Tibial nerve (tissue), 4 donors: ENCODE measurements around the gene PPDPF. TPM values are rescaled to one million over a fixed set of nuclear protein-coding genes. Genes with fewer than 3 reads are reported as not detected.
"Not testable (repeated sequence)": the region's sequence is repeated elsewhere in the genome, so short reads cannot be mapped to it uniquely, and the experiment has no call there.

Experiments used
- DNase-seq, 2 donors: peaks; one replicate each; pipeline ENCODE4 v3.0.0-alpha.2; 2019; ENCODE audit warnings: low spot score in 2 of 2
- H3K27ac ChIP-seq, 4 donors: fragments of 200-600 bp; sonication (generic) in 3 of 4; one replicate each; pipeline ENCODE4 v1.5.1; 2017 to 2019; ENCODE audit warnings: mild to moderate bottlenecking in 1 of 4
- H3K27me3 ChIP-seq, 2 donors: fragments of 200-600 bp; sonication (generic) in 1 of 2; one replicate each; pipeline versions ENCODE4 v1.5.1 to v1.6.0; 2017 to 2019
- H3K36me3 ChIP-seq, 3 donors: fragments of 200-600 bp; sonication (generic); one replicate each; pipeline ENCODE4 v1.5.1; 2018 to 2019
- H3K4me1 ChIP-seq, 4 donors: fragments of 200-600 bp; sonication (generic) in 3 of 4; one replicate each; pipeline ENCODE4 v1.5.1; 2017 to 2019
- H3K4me3 ChIP-seq, 4 donors: fragments of 200-600 bp; sonication (generic) in 3 of 4; one replicate each; pipeline ENCODE4 v1.5.1; 2017 to 2019; ENCODE audit warnings: mild to moderate bottlenecking in 1 of 4, moderate library complexity in 1 of 4
- H3K9me3 ChIP-seq, 4 donors: fragments of 200-600 bp; sonication (generic) in 3 of 4; one replicate each; pipeline ENCODE4 v1.5.1; 2017 to 2019
- CTCF ChIP-seq, 5 experiments: fragments of 200-600 bp in 3 of 5; fragments of 450-650 bp in 2 of 5; sonication (generic) in 3 of 5; IDR thresholded peaks; one replicate each; pipeline ENCODE4 v1.5.1; 2016 to 2019; ENCODE audit warnings: antibody characterized with exemption in 5 of 5, mild to moderate bottlenecking in 3 of 5, moderate library complexity in 2 of 5
- EP300 ChIP-seq, 2 donors: sonication (generic); formaldehyde crosslinking; IDR thresholded peaks; one replicate each; pipeline ENCODE4 v1.6.1; 2017; ENCODE audit warnings: antibody characterized with exemption in 2 of 2, mild to moderate bottlenecking in 1 of 2
- POLR2A ChIP-seq, 2 donors: fragments of 450-650 bp; IDR thresholded peaks; one replicate each; pipeline ENCODE4 v1.6.1; 2017; ENCODE audit warnings: antibody characterized with exemption in 2 of 2, mild to moderate bottlenecking in 2 of 2, moderate library complexity in 2 of 2
- WGBS, 2 donors: methylation state at CpG; one replicate each; pipeline ENCODE4 v1.1.5; 2018; 5-methylcytosine and 5-hydroxymethylcytosine counted together
- total RNA-seq, 4 donors: library from RNA; depleted of rRNA; stranded (reverse); fragments of >200 nt; gene quantifications; one replicate each; pipeline ENCODE4 v1.1.0, GENCODE V29; 2016

Gene PPDPF
- total RNA-seq, 4 donors from 2014 or later, result 59.0 to 165 (median 119) TPM

- H3K27ac ChIP-seq, result no peak overlapping the region
- H3K27me3 ChIP-seq, result no peaks in the 10 kb centered on the region
- TF ChIP-seq EP300 (IDR thresholded peaks at IDR 0.05) (no peak), CTCF (IDR thresholded peaks at IDR 0.05) (no peak), POLR2A (IDR thresholded peaks at IDR 0.05) (no peak)
- peaks cover 0 to 27% (median 12%) of the 10 kb centered on the region in 4 donors for H3K4me1 ChIP-seq
- no peaks in the 10 kb centered on the region for H3K9me3 ChIP-seq
- H3K4me3 ChIP-seq, result no peak overlapping the region
- H3K36me3 ChIP-seq, result peaks cover 0 to 58% (median 0%) of the 10 kb centered on the region in 3 donors
- DNase-seq, result no peak
- 88% methylated on average over 14 to 21 of the region's 28 CpGs for WGBS, 2 donors
Observed at GRCh38 chr20:63570281-63571086, 49.9 kb downstream of the PPDPF start.

GRCh38 chr20:63571087-63571478 is 50.5 kb downstream of the PPDPF start:
- H3K27ac ChIP-seq, H3K4me3 ChIP-seq, H3K9me3 ChIP-seq, DNase-seq, H3K27me3 ChIP-seq: not testable (repeated sequence)
- Histone ChIP-seq H3K4me1 (peaks cover 0 to 27% (median 12%) of the 10 kb centered on the region in 4 donors), H3K36me3 (peaks cover 0 to 52% (median 0%) of the 10 kb centered on the region in 3 donors)
- WGBS, 2 donors, result 52 to 58% methylated on average over 2 to 9 of the region's 11 CpGs

Other genes starting within 250 kb of the PPDPF start
- 100 to 1,000 TPM in 1 of 4 donors, 10 to 100 TPM in 3; 55.3 to 124 (median 68.6) TPM for gene ARFGAP1, start 248.0 kb upstream of the PPDPF start, total RNA-seq
- under 1 TPM in 2 of 4 donors, not detected in 2; 0.20 to 0.44 TPM for gene COL20A1, start 227.6 kb upstream of the PPDPF start, total RNA-seq
- gene CHRNA4, start 159.4 kb upstream of the PPDPF start, total RNA-seq, result 1 to 10 TPM in 1 of 4 donors, under 1 TPM in 1, not detected in 2; 0.20 to 1.5 TPM
- not detected for gene KCNQ2, start 48.1 kb upstream of the PPDPF start, total RNA-seq
- not detected for gene EEF1A2, start 21.7 kb upstream of the PPDPF start, total RNA-seq
- gene PTK6, start 16.6 kb downstream of the PPDPF start, total RNA-seq, result under 1 TPM in 2 of 4 donors, not detected in 2; 0.21 to 0.90 TPM
- gene SRMS, start 27.0 kb downstream of the PPDPF start, total RNA-seq, result not detected
- 1 to 10 TPM in 1 of 4 donors, under 1 TPM in 2, not detected in 1; 0.21 to 1.4 (median 0.30) TPM for gene FNDC11, start 33.4 kb downstream of the PPDPF start, total RNA-seq
- gene HELZ2, start 53.5 kb downstream of the PPDPF start, total RNA-seq, result 10 to 100 TPM; 16.3 to 33.7 (median 24.7) TPM
- 10 to 100 TPM; 12.5 to 14.7 (median 13.7) TPM for gene GMEB2, start 106.3 kb downstream of the PPDPF start, total RNA-seq
- 10 to 100 TPM; 12.3 to 26.4 (median 15.5) TPM for gene STMN3, start 132.7 kb downstream of the PPDPF start, total RNA-seq
- 10 to 100 TPM; 28.2 to 62.4 (median 46.7) TPM for gene RTEL1, start 137.5 kb downstream of the PPDPF start, total RNA-seq
- 10 to 100 TPM in 3 of 4 donors, 1 to 10 TPM in 1; 8.0 to 61.2 (median 35.9) TPM for gene TNFRSF6B, start 175.9 kb downstream of the PPDPF start, total RNA-seq
- 10 to 100 TPM; 36.9 to 71.1 (median 50.9) TPM for gene ARFRP1, start 187.2 kb downstream of the PPDPF start, total RNA-seq
- 10 to 100 TPM; 27.5 to 70.8 (median 40.9) TPM for gene ZGPAT, start 187.3 kb downstream of the PPDPF start, total RNA-seq
- 10 to 100 TPM; 11.4 to 51.9 (median 17.6) TPM for gene LIME1, start 215.9 kb downstream of the PPDPF start, total RNA-seq
- 100 to 1,000 TPM in 1 of 4 donors, 10 to 100 TPM in 3; 71.5 to 126 (median 72.5) TPM for gene SLC2A4RG, start 219.0 kb downstream of the PPDPF start, total RNA-seq